GM19468 (cell line): Measurements from ENCODE around the gene ANGPTL7.
"Not testable (repeated sequence)": the region's sequence is repeated elsewhere in the genome, so short reads cannot be mapped to it uniquely, and the experiment has no call there.

Experiments used
- ATAC-seq: cut with Tn5 transposase; IDR thresholded peaks from one replicate; pipeline ENCODE4 v1.9.1; 2021; ENCODE audit warnings: mild to moderate bottlenecking, moderate library complexity, moderate number of reproducible peaks; ENCODE audit not compliant: unreplicated experiment; ENCODE audit errors: extremely low read depth

ANGPTL7 gene

GRCh38 chr1:11188858-11189451 lies at the start of gene ANGPTL7:
Gene ANGPTL7 (plus strand): TSS chr1:11189355. CDS start chr1:11189580, 225 bp downstream.
- ATAC-seq, result no peak

DNA sequence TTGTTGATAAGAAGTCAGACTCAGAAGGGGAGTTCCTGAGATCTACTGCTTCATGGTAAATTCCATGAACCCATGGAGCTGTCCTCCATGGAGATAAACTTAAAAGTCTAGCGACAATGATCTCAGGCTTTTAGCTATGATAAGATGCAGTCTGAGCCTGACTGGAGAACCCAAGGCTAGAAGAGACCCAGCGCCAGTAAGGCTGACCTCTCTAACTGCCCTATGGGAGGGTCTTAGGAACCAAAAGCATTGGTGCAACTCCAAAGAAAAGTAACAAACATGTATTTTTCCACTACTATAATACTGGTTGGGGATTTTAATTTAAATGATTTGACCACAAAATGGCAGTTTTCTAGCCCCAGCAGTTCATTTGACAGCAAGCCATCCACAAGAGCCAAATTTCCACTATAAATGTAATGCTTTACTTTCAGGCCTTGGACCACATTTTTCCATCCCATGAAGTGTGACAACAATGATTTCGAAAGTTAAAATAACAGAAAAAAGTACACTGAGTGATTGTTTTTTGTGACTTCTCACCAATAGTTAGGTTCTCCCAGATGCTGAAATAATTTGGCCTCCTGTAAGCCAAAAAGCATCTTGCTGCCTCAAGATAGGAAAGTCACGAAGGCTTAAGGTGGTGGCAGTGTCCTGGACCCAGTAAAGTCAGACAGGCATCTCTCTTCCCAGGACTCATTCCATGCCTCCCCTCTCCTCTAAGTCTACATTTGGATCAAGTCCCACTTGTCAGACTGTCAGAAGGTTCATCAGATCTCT lies 46.4 kb upstream of the ANGPTL7 start:
- ATAC-seq, result no peak

DNA sequence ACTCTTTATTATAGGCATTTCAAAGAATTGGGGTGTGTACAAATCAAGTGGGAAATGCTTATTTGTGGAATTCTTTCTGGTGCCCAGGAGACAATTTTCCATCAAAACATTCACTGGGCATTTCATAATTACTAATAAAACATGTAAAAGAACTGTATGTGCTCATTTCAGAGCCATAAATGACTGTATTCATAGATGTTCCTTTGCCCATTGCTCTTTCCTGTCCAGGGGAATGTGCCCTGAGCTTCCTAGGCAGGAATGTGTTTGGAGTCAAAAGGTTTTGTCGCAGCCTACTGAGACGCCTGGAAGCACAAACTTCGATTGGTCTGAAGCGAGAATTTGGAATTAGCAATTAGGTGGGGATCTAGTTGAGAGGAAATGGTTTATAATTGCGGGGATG lies 45.8 kb upstream of the ANGPTL7 start:
- no peak for ATAC-seq

GRCh38 chr1:11143907-11144306 lies 45.2 kb upstream of the ANGPTL7 start:
- no peak for ATAC-seq

- no peak for ATAC-seq
Measured at GRCh38 chr1:11144570-11145256, 44.4 kb upstream of the ANGPTL7 start.

GRCh38 chr1:11145741-11146140 lies 43.4 kb upstream of the ANGPTL7 start:
- no peak for ATAC-seq

DNA sequence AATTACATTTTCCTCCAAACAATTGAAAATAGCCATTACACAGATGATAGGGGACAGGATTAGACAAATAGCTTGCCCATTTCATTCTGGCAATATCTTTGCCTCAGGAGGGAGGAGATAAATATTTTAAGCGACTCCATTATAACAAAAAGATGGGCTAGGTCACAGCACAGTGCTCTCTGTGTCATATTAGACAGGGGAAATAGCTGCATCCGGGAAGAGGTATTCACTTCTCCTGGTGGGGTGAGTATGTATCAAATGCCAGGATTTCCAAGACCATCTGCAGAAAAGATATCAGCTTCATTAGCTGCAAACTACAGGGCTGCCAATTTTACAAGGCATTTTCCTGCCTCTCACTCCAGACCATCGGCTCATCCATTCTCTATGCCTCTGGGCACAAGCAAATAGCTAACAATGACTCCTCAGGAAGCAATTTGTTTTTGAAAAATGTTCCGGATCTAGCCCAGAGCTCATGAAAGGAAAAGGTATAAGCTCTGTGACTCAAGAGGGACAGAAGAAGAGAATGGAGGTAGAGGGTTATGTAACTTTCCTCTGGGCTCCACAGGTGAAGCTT lies 41.9 kb upstream of the ANGPTL7 start:
- no peak for ATAC-seq

- ATAC-seq, result no peak
Measured at GRCh38 chr1:11150326-11150725, 38.8 kb upstream of the ANGPTL7 start.

DNA sequence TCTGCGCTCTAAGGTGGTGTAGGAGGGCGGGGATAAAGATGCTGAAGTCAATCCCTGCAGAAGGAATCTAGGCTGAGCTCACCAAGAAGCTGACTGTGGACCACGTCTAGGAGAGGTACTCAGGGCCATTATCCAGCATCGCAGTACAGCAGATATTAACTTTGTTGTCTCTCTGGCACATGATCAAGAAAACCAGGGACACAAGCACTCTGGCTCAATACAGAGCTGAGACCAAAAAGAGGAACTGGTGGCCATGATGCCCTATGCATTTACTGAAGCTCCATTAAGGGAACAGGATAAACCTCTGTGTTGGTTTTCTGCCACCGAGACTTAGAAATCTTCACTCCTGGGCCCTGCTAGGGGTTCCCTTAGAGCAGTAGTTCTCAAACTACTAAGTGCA lies 38.0 kb upstream of the ANGPTL7 start:
- ATAC-seq, result no peak

DNA sequence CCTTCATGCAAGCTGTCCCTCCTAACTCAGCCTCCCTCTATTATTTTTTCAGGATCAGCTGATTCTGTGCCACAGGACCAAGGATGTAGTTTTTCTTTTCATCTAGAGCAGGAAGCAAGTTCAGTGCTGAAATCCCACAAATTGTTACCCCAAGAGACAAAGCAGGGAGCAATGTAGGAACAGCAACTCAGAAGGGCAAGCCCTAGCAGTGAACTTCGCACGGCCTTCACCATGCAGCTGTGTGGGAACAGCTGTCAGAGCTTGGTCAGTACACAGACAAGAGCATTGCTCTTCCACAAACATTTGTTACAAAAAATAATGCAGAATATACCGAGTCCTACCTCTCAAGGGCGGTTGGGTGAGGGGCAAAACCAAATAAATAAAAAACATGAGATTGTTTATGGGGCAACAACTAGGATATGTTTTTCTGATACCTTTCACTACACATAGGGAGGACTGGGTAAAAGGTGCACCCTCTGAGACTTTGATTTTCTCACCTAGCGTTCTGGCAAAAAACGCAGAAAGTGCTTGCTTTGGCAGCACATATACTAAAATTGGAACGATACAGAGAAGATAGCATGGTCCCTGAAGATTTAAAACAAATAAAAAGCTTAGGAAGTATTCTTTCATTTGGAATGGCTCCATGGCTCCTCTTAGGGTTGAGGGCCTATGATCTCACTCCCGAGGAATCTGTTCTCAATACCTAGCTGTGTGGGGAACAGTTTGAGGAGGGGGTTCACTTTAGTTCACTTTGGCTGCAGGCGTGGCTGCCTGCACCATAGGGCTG lies 37.1 kb upstream of the ANGPTL7 start:
- ATAC-seq, result no peak

GRCh38 chr1:11152755-11153154 lies 36.4 kb upstream of the ANGPTL7 start:
- ATAC-seq, result no peak

DNA sequence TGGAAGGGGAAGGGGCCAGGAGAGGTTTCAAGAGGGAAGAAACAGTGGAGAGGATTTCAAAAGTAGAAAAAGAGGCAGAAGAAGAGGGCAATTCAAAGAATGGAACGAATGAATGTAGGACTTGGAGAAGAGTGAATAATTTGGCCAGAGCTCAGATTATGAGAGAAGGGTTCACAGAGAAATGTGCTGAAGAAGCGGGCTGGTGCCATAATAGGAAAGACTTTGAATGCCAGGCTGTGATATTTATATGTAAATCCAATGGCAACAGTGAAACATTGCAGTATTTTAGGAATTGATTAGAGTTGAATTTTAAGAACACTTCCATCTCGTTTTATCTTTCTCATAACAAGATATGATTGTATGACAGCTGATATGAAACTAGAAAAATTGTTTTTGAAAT lies 36.0 kb upstream of the ANGPTL7 start:
- ATAC-seq, result no peak

- no peak for ATAC-seq
Measured at GRCh38 chr1:11156441-11156840, 32.7 kb upstream of the ANGPTL7 start.

DNA sequence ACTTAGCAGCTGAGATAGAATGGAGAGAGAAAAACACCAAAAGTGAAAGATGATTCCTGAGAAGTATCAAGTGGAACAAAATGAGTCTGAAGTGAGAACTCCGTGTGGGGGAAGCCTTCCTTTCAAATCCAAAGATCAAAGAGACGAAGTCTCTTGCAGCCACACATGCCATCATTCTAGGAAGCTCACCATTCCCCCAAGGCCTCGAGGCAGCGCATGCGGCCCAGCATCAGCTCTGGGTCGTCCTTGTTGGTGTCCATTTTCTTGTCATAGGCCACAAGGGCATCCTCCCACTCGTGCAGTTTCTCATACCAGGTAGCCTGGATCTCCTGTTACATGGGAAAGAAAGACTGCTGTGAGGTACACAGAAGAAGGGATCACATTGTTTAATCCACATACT lies 32.2 kb upstream of the ANGPTL7 start:
- no peak for ATAC-seq

- ATAC-seq, result no peak
Measured at GRCh38 chr1:11157394-11157793, 31.8 kb upstream of the ANGPTL7 start.

GRCh38 chr1:11157867-11158266 lies 31.3 kb upstream of the ANGPTL7 start:
- no peak for ATAC-seq

DNA sequence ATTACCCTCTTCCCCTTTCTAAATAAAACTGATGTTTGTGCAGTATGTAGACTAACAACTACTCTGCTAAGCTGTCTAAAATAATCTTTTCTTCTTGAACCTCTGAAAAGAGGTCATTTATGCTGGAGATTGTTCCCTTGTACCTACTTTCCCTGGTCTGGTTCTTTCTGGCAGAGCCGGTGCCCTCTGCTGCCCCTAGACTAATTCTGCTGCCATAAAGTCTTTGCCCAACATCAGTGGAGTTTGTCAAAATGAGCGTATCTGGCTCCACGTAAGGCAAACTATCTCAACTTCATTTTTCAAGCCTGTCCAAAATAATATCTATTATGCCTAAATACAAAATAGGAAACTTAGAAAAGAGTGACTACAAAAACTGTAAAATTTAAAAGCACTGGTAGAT lies 30.9 kb upstream of the ANGPTL7 start:
- no peak for ATAC-seq

DNA sequence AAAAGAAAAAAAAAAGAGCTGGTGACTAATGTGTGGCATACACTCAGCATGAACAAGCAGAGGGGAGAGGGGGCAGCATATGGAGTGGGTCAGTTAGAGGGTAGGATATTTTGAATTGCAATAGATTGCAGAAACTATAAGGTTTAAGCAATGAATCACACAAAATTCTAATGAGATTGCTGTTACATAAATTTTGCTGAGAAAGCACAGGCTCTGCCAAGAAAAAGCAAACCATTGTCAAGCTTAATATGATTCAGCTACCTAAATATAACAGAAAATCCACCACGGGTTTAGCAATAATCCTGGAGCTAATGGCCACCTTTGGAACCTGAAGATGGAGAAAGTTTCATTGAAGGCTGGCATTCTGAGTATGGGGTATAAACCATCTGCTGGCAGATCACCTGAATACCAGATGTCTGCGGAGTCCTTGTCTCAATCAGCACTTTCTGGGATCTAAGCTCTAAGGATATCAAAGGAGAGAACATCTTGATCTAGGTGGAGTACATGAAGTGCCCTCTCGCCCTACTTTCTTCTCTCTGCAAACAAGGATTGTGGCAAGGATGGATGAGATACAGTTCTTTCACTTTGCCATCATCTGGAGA lies 30.3 kb upstream of the ANGPTL7 start:
- no peak for ATAC-seq

DNA sequence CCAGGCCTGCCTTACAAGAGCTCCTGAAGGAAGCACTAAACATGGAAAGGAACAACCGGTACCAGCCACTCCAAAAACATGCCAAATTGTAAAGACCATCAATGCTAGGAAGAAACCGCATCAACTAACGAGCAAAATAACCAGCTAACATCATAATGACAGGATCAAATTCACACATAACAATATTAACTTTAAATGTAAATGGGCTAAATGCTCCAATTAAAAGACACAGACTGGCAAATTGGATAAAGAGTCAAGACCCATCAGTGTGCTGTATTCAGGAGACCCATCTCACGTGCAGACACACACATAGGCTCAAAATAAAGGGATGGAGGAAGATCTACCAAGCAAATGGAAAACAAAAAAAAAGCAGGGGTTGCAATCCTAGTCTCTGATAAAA lies 26.4 kb upstream of the ANGPTL7 start:
- ATAC-seq, result not testable (repeated sequence)

GRCh38 chr1:11166744-11167143 lies 22.4 kb upstream of the ANGPTL7 start:
- ATAC-seq, result not testable (repeated sequence)
